ENCODE results near the gene TMEM184A. TPM values are rescaled to one million over a fixed set of nuclear protein-coding genes. Genes with fewer than 3 reads are reported as not detected.

The TMEM184A gene
- total and polyA plus RNA-seq, 2 donors (not counting 3 experiments of a cell fraction or from before 2014, with no cell fraction given): 0.48 TPM; not detected in 1

GRCh38 chr7:1508277-1508758 lies 47.7 kb downstream of the TMEM184A start:
- no peak overlapping the region for H3K9ac ChIP-seq (replicated peaks; ENCODE audit: extremely low read depth, insufficient read depth, low read length)
- H3K9me1 ChIP-seq (replicated peaks; ENCODE audit: control insufficient read depth, extremely low read depth, insufficient read depth, low read length): no peaks in the 10 kb centered on the region
- no TSS peak for BruUV-seq (replicated peaks)
- no peaks in the 10 kb centered on the region for H3K36me3 ChIP-seq (ENCODE audit: control insufficient read depth in 2 of 2, extremely low read depth in 1 of 2, insufficient read depth in 2 of 2, low read length in 2 of 2)
- no peak overlapping the region for H3K27ac ChIP-seq (ENCODE audit: insufficient read depth, low read depth, low read length)
- no peaks in the 10 kb centered on the region for H4K20me1 ChIP-seq (replicated peaks; ENCODE audit: control insufficient read depth, extremely low read depth, insufficient read depth, low read length)
- dilution Hi-C loops (cut with MboI; ENCODE audit: extremely low pct_ligation_motif_present, low sequenced_read_pairs) (no loop called here), intact Hi-C loops (cut with micrococcal nuclease) (no loop called here)
- CTCF ChIA-PET: no interaction called here
- no peak for FAIRE-seq
- DNase-seq (ENCODE audit: low read depth, low spot score): no peak
- H3K27me3 ChIP-seq (ENCODE audit: control insufficient read depth in 2 of 2, insufficient read depth in 2 of 2, low read length in 2 of 2): no peaks in the 10 kb centered on the region
- H3K9me3 ChIP-seq (replicated peaks; ENCODE audit: control insufficient read depth, insufficient read depth, low read length): no peaks in the 10 kb centered on the region
- POLR2A ChIA-PET: no interaction called here
- peaks cover under 1% of the 10 kb centered on the region for H3K4me1 ChIP-seq (ENCODE audit: control insufficient read depth, extremely low read depth, insufficient read depth, low read length)
- no peak overlapping the region for H3K4me3 ChIP-seq (replicated peaks in 1 of 3; ENCODE audit: insufficient read depth in 1 of 3, low read depth in 1 of 3, low read length in 3 of 3)
- H3K79me2 ChIP-seq (ENCODE audit: control insufficient read depth, insufficient read depth, low read length): peaks cover 4% of the 10 kb centered on the region
- no peak for TF ChIP-seq JUN (IDR thresholded peaks at IDR 0.05; ENCODE audit: borderline replicate concordance, insufficient read depth, insufficient read length, low read depth)
- no peak for TF ChIP-seq MYC (IDR thresholded peaks at IDR 0.05; ENCODE audit: low read depth, low read length)
- TF ChIP-seq POLR2A (IDR thresholded peaks at IDR 0.05; ENCODE audit: low read depth, low read length): no peak
- TF ChIP-seq CTCF (IDR thresholded peaks at IDR 0.05; ENCODE audit: extremely low read depth in 1 of 2, insufficient read depth in 1 of 2, low read depth in 1 of 2, low read length in 2 of 2): no peak
- no peak for TF ChIP-seq EZH2 (IDR thresholded peaks at IDR 0.05; ENCODE audit: borderline replicate concordance, low read depth, low read length, severe bottlenecking)
- TF ChIP-seq MAX (IDR thresholded peaks at IDR 0.05; ENCODE audit: insufficient read depth, insufficient read length): no peak
- TF ChIP-seq GATA2 (IDR thresholded peaks at IDR 0.05; ENCODE audit: insufficient read depth, insufficient read length, low read depth, low read length): no peak
- TF ChIP-seq FOS (IDR thresholded peaks at IDR 0.05; ENCODE audit: borderline replicate concordance, insufficient read depth, low read length): no peak
- no peak overlapping the region for H3K4me2 ChIP-seq (ENCODE audit: insufficient read depth, low read length)
- no peak overlapping the region for H2AFZ ChIP-seq (ENCODE audit: low read depth, low read length)

Data from endothelial cell of umbilical vein (primary cell).